GM12878 (cell line): Measurements from ENCODE around the gene SPATA12. TPM values are rescaled to one million over a fixed set of nuclear protein-coding genes. Genes with fewer than 3 reads are reported as not detected.

ENCODE experiments used
- ATAC-seq: fragments of 200-7000 bp; cut with Tn5 transposase; 3 replicates; pipeline ENCODE4 v1.9.1; 2020; ENCODE audit warnings: mild to moderate bottlenecking, moderate library complexity
- BruUV-seq: library from RNA; stranded (reverse); fragments of 400-500 nt; replicated peaks from 2 replicates; lab custom pipeline; 2021; lab: Mats Ljungman, UMichigan
- CTCF ChIA-PET: fragments of 300-600 bp; sonication (Branson Sonifier 250); formaldehyde crosslinking; extraction: SDS; loops from one replicate; lab custom pipeline; 2021; ENCODE audit warnings: inconsistent platforms; lab: Yijun Ruan, JAX
- POLR2A ChIA-PET: fragments of 350-600 bp; formaldehyde crosslinking; extraction: SDS; loops from one replicate; lab custom pipeline; 2021; ENCODE audit warnings: inconsistent platforms; lab: Charles Lee
- RAD21 ChIA-PET: fragments of 300-600 bp; sonication (Branson Sonifier 250); formaldehyde crosslinking; loops from one replicate; lab custom pipeline; 2023; ENCODE audit warnings: antibody characterized with exemption; ENCODE audit not compliant: unreplicated experiment; lab: Charles Lee
- SMC1A ChIA-PET: fragments of 300-600 bp; sonication (Branson Sonifier 250); formaldehyde crosslinking; loops from one replicate; lab custom pipeline; 2023; ENCODE audit not compliant: unreplicated experiment, uncharacterized antibody; lab: Charles Lee
- DNase-seq: peaks from one replicate; pipeline ENCODE4 v3.0.0-alpha.2; 2011; ENCODE audit warnings: low read depth, low spot score
- FAIRE-seq: peaks from 3 replicates; lab custom pipeline; 2011; peaks lifted over from hg19 to GRCh38; lab: Jason Lieb, UNC
- H2AFZ ChIP-seq: 2 replicates; pipeline ENCODE4 v1.6.0; 2011; ENCODE audit warnings: low read depth, low read length, control low read depth; ENCODE audit not compliant: control insufficient read depth
- H3K27ac ChIP-seq: 2 replicates; pipeline ENCODE4 v1.5.1; 2011; ENCODE audit warnings: control low read depth; ENCODE audit not compliant: control insufficient read depth, insufficient read depth
- H3K27me3 ChIP-seq, 2 experiments: replicated peaks in 1 of 2; 2 replicates each; pipeline versions ENCODE4 v1.6.0 to v1.6.1; 2011; ENCODE audit warnings: low read length in 1 of 2; ENCODE audit not compliant: control insufficient read depth in 2 of 2, insufficient read depth in 2 of 2
- H3K36me3 ChIP-seq, 2 experiments: 2 replicates each; pipeline ENCODE4 v1.5.1; 2011; ENCODE audit warnings: low read length in 1 of 2; ENCODE audit not compliant: control insufficient read depth in 2 of 2, insufficient read depth in 2 of 2
- H3K4me1 ChIP-seq: 2 replicates; pipeline ENCODE4 v1.6.1; 2011; ENCODE audit warnings: mild to moderate bottlenecking, low read length, moderate library complexity, mixed read lengths; ENCODE audit not compliant: control insufficient read depth, insufficient read depth
- H3K4me2 ChIP-seq: 2 replicates; pipeline ENCODE4 v1.6.0; 2011; ENCODE audit warnings: control low read depth; ENCODE audit not compliant: control insufficient read depth, insufficient read depth
- H3K4me3 ChIP-seq: fragments of 200-600 bp; sonication (generic); 2 replicates; pipeline ENCODE4 v1.5.1; 2016
- H3K79me2 ChIP-seq: 2 replicates; pipeline ENCODE4 v1.6.0; 2011; ENCODE audit warnings: low read length; ENCODE audit not compliant: control insufficient read depth, insufficient read depth
- H3K9ac ChIP-seq: 2 replicates; pipeline ENCODE4 v1.8.0; 2011; ENCODE audit warnings: low read length, control low read depth, mixed read lengths; ENCODE audit not compliant: control insufficient read depth, insufficient read depth
- H3K9me3 ChIP-seq: replicated peaks from 3 replicates; pipeline ENCODE4 v1.5.1; 2011; ENCODE audit warnings: mild to moderate bottlenecking, low read length; ENCODE audit not compliant: control insufficient read depth, insufficient read depth
- H4K20me1 ChIP-seq: 2 replicates; pipeline ENCODE4 v1.6.0; 2011; ENCODE audit not compliant: control insufficient read depth, insufficient read depth
- BHLHE40 ChIP-seq, 2 experiments: fragments of 450-650 bp in 1 of 2; IDR thresholded peaks; 2 replicates each; pipeline ENCODE4 v1.6.1; 2011 to 2017; ENCODE audit warnings: low read depth in 2 of 2, borderline replicate concordance in 1 of 2, improper control_type of control experiment in 1 of 2, low read length in 1 of 2, mild to moderate bottlenecking in 1 of 2
- BMI1 ChIP-seq: fragments of 450-650 bp; IDR thresholded peaks from 2 replicates; pipeline ENCODE4 v1.6.1; 2016; ENCODE audit warnings: mild to moderate bottlenecking, moderate library complexity, borderline replicate concordance
- CEBPB ChIP-seq, 2 experiments: fragments of 150-350 bp in 1 of 2; IDR thresholded peaks; 2 replicates each; pipeline ENCODE4 v1.6.1; 2012 to 2014; ENCODE audit warnings: low read depth in 2 of 2, low read length in 2 of 2, borderline replicate concordance in 1 of 2, inconsistent platforms in 1 of 2
- CHD2 ChIP-seq: IDR thresholded peaks from 2 replicates; pipeline ENCODE4 v1.6.1; 2011; ENCODE audit warnings: low read depth, low read length, improper control_type of control experiment, borderline replicate concordance
- FOXK2 ChIP-seq: fragments of 450-650 bp; IDR thresholded peaks from 2 replicates; pipeline ENCODE4 v1.6.1; 2017; ENCODE audit warnings: mild to moderate bottlenecking, moderate library complexity
- HCFC1 ChIP-seq: fragments of 150-350 bp; IDR thresholded peaks from 2 replicates; pipeline ENCODE4 v1.6.1; 2014; ENCODE audit warnings: low read length
- IRF4 ChIP-seq: IDR thresholded peaks from 2 replicates; pipeline ENCODE4 v1.6.1; 2011; ENCODE audit warnings: low read depth, low read length
- IRF5 ChIP-seq: fragments of 450-650 bp; IDR thresholded peaks from 2 replicates; pipeline ENCODE4 v1.6.1; 2017; ENCODE audit warnings: borderline replicate concordance
- LARP7 ChIP-seq: fragments of 450-650 bp; IDR thresholded peaks from 2 replicates; pipeline ENCODE4 v1.6.1; 2017; ENCODE audit warnings: mild to moderate bottlenecking
- MYC ChIP-seq: IDR thresholded peaks from 2 replicates; pipeline ENCODE4 v1.6.1; 2011; ENCODE audit warnings: mild to moderate bottlenecking, low read length, moderate library complexity, inconsistent platforms; ENCODE audit not compliant: insufficient read depth, insufficient replicate concordance, insufficient read length, severe bottlenecking
- NFYB ChIP-seq: IDR thresholded peaks from 2 replicates; pipeline ENCODE4 v1.6.1; 2011; ENCODE audit warnings: low read depth, mild to moderate bottlenecking, low read length, improper control_type of control experiment, moderate library complexity; ENCODE audit not compliant: insufficient read depth
- NRF1 ChIP-seq: conservative IDR thresholded peaks from 2 replicates; pipeline ENCODE4 v1.6.1; 2011; ENCODE audit warnings: mild to moderate bottlenecking, low read depth, low read length, improper control_type of control experiment
- PKNOX1 ChIP-seq: fragments of 450-650 bp; IDR thresholded peaks from 2 replicates; pipeline ENCODE4 v1.6.1; 2016; ENCODE audit warnings: mild to moderate bottlenecking
- PRDM15 ChIP-seq: fragments of 450-650 bp; formaldehyde crosslinking; IDR thresholded peaks from 2 replicates; pipeline ENCODE4 v1.4.0; 2020; ENCODE audit warnings: mild to moderate bottlenecking, moderate library complexity
- RB1 ChIP-seq: fragments of 450-650 bp; formaldehyde crosslinking; IDR thresholded peaks from 2 replicates; pipeline ENCODE4 v1.6.1; 2017; ENCODE audit warnings: mild to moderate bottlenecking, borderline replicate concordance
- SMAD5 ChIP-seq: IDR thresholded peaks from 2 replicates; pipeline ENCODE4 v1.6.1; 2016; ENCODE audit warnings: antibody characterized with exemption, low read depth
- SRF ChIP-seq, 2 experiments: IDR thresholded peaks; 2 replicates each; pipeline ENCODE4 v1.6.1; 2011; ENCODE audit warnings: low read depth in 2 of 2, low read length in 2 of 2, mild to moderate bottlenecking in 1 of 2, moderate library complexity in 1 of 2
- ZNF24 ChIP-seq: fragments of 450-650 bp; IDR thresholded peaks from 2 replicates; pipeline ENCODE4 v1.6.1; 2017; ENCODE audit warnings: antibody characterized with exemption, mild to moderate bottlenecking
- WGBS: methylation state at CpG from one replicate; pipeline ENCODE4 v1.1.6; 2016; ENCODE audit warnings: low lambda C conversion rate; ENCODE audit not compliant: insufficient replicate concordance, insufficient coverage; ENCODE audit errors: missing lambda C conversion rate; 5-methylcytosine and 5-hydroxymethylcytosine counted together
- in situ Hi-C: fragments of 300-500 bp; cut with MboI; formaldehyde crosslinking; loops from 9 replicates; pipeline ENCODE4 v1.14.3; 2018; ENCODE audit warnings: mixed read lengths
- intact Hi-C: fragments of 100-400 bp; cut with micrococcal nuclease; formaldehyde crosslinking; loops from one replicate; pipeline ENCODE4 v1.14.2; 2022; ENCODE audit not compliant: unreplicated experiment
- polyA plus RNA-seq, 11 experiments: library from polyadenylated mRNA; depleted of rRNA in 4 of 11; unstranded in 6 of 11; stranded (reverse) in 5 of 11; fragments of >200 nt; fragmentation: Nextera tagmentation in 4 of 11; fragmentation: Illumina TruSeq in 1 of 11; extraction: Ambion mirVana in 4 of 11; extraction: Trizol in 1 of 11; gene quantifications; 1 replicate in 1 of 11; 2 replicates in 10 of 11; pipeline versions ENCODE4 v1.2.1 to v1.2.3, GENCODE V29; 2011 to 2016; ENCODE audit warnings: inconsistent platforms in 2 of 11, missing spikeins in 2 of 11, low read depth in 1 of 11
- total RNA-seq, 4 experiments: library from RNA; depleted of rRNA in 3 of 4; stranded (reverse); fragments of >200 nt in 3 of 4; fragmentation: Illumina TruSeq in 1 of 4; extraction: Trizol in 1 of 4; gene quantifications; 2 replicates each; pipeline versions ENCODE4 v1.2.1 to v1.2.3, GENCODE V29; 2013 to 2021

SPATA12 gene
- total and polyA plus RNA-seq, 10 of the 15 experiments (the other 5 are each of a cell fraction or from before 2014, with no cell fraction given) = 0.03 to 0.69 (median 0.37) TPM

GRCh38 chr3:57100046-57100695 lies 39.7 kb downstream of the SPATA12 start (continued):
- TF ChIP-seq CHD2 (no peak), RB1 (peak; percentile 24; the same call in 1 of the 2 replicates), IRF5 (no peak), NFYB (no peak), BHLHE40 (IDR thresholded peaks at IDR 0.05; ENCODE audit: borderline replicate concordance in 1 of 2, low read depth in 2 of 2, low read length in 1 of 2) (peak; percentile 24 to 56; a peak in 3 of 4 replicates), MYC (no peak), ZNF24 (no peak), IRF4 (no peak)

- DNase-seq (no peak), ATAC-seq (no peak), FAIRE-seq (no peak)
- POLR2A ChIA-PET = no interaction called here
- BruUV-seq = no TSS peak
- H3K9ac ChIP-seq = no peak overlapping the region
- no peak overlapping the region for H2AFZ ChIP-seq
- in situ Hi-C loops (no loop called here), intact Hi-C loops (loop anchor here (10.0 kb wide), 1 partner anchor 329 kb away; no protein-coding TSS in a partner anchor)
- no peaks in the 10 kb centered on the region for H4K20me1 ChIP-seq
- no peak overlapping the region for H3K4me3 ChIP-seq
- WGBS = 76% methylated on average over 9 of the region's 9 CpGs
- H3K36me3 ChIP-seq = no peaks in the 10 kb centered on the region
- no peaks in the 10 kb centered on the region for H3K4me1 ChIP-seq
- H3K9me3 ChIP-seq = no peaks in the 10 kb centered on the region
- RAD21 ChIA-PET = no interaction called here
- no peak overlapping the region for H3K27ac ChIP-seq
- no peak overlapping the region for H3K4me2 ChIP-seq
- SMC1A ChIA-PET = interaction anchor here (1.3 kb wide), 1 partner anchor 15 kb away, joined by 6 read pairs; no protein-coding TSS in a partner anchor
- H3K27me3 ChIP-seq = peaks cover 0 to 6% of the 10 kb centered on the region in 2 experiments; a peak in 2 of 4 replicates
- CTCF ChIA-PET = no interaction called here
- no peaks in the 10 kb centered on the region for H3K79me2 ChIP-seq
- TF ChIP-seq BMI1 (no peak), PRDM15 (CRISPR knock-in tag) (no peak), NRF1 (no peak), CEBPB (IDR thresholded peaks at IDR 0.05; ENCODE audit: borderline replicate concordance in 1 of 2, low read depth in 2 of 2, low read length in 2 of 2) (no peak), SMAD5 (no peak), HCFC1 (no peak), RB1 (no peak), SRF (IDR thresholded peaks at IDR 0.05; ENCODE audit: low read depth in 2 of 2, low read length in 2 of 2) (no peak), PKNOX1 (no peak), FOXK2 (no peak), LARP7 (no peak)
These were observed 45.1 kb downstream of the SPATA12 start for GRCh38 chr3:57105585-57105984.
